ENCODE results near the gene AVPR2.

DNA sequence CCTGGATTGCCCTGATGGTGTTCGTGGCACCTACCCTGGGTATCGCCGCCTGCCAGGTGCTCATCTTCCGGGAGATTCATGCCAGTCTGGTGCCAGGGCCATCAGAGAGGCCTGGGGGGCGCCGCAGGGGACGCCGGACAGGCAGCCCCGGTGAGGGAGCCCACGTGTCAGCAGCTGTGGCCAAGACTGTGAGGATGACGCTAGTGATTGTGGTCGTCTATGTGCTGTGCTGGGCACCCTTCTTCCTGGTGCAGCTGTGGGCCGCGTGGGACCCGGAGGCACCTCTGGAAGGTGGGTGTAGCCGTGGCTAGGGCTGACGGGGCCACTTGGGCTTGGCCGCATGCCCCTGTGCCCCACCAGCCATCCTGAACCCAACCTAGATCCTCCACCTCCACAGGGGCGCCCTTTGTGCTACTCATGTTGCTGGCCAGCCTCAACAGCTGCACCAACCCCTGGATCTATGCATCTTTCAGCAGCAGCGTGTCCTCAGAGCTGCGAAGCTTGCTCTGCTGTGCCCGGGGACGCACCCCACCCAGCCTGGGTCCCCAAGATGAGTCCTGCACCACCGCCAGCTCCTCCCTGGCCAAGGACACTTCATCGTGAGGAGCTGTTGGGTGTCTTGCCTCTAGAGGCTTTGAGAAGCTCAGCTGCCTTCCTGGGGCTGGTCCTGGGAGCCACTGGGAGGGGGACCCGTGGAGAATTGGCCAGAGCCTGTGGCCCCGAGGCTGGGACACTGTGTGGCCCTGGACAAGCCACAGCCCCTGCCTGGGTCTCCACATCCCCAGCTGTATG is 1.8 kb downstream of the AVPR2 start:
- TF ChIP-seq HOXA7 (CRISPR knock-in tag; IDR thresholded peaks at IDR 0.05) (no peak), POLR2AphosphoS2 (conservative IDR thresholded peaks at IDR 0.05; ENCODE audit: low read length) (no peak)
